CD14-positive monocyte (primary cell): ENCODE results near the gene PDE4D. TPM values are rescaled to one million over a fixed set of nuclear protein-coding genes. Genes with fewer than 3 reads are reported as not detected.

ENCODE experiments used
- DNase-seq, 3 donors: peaks; one replicate each; pipeline ENCODE4 v3.0.0-alpha.2; 2011 to 2022
- H2AFZ ChIP-seq: 2 replicates; pipeline ENCODE4 v1.6.0; 2012; ENCODE audit warnings: mild to moderate bottlenecking, low read depth, low read length, inconsistent platforms; ENCODE audit not compliant: insufficient read depth, poor library complexity, severe bottlenecking
- H3K27ac ChIP-seq, 2 donors: 1 replicate in 1 of 2; 2 replicates in 1 of 2; pipeline ENCODE4 v1.5.1; 2012 to 2013; ENCODE audit warnings: low read length in 2 of 2, control low read depth in 1 of 2, inconsistent platforms in 1 of 2, low read depth in 1 of 2, mild to moderate bottlenecking in 1 of 2
- H3K27me3 ChIP-seq, 2 donors: one replicate each; pipeline versions ENCODE4 v1.6.0 to v1.6.1; 2011 to 2013; ENCODE audit warnings: low read length in 2 of 2; ENCODE audit not compliant: control insufficient read depth in 2 of 2, insufficient read depth in 2 of 2
- H3K36me3 ChIP-seq, 2 donors: replicated peaks in 1 of 2; 1 replicate in 1 of 2; 2 replicates in 1 of 2; pipeline versions ENCODE4 v1.5.1 to v1.6.1; 2012 to 2013; ENCODE audit warnings: low read length in 2 of 2, control low read depth in 1 of 2, inconsistent platforms in 1 of 2, mild to moderate bottlenecking in 1 of 2; ENCODE audit not compliant: insufficient read depth in 2 of 2, control insufficient read depth in 1 of 2
- H3K4me1 ChIP-seq, 2 donors: 1 replicate in 1 of 2; 2 replicates in 1 of 2; pipeline versions ENCODE4 v1.5.1 to v1.6.1; 2012 to 2013; ENCODE audit warnings: low read length in 2 of 2, control low read depth in 1 of 2, inconsistent platforms in 1 of 2, mild to moderate bottlenecking in 1 of 2, moderate library complexity in 1 of 2; ENCODE audit not compliant: insufficient read depth in 2 of 2, control insufficient read depth in 1 of 2
- H3K4me2 ChIP-seq: replicated peaks from 2 replicates; pipeline ENCODE3; 2012; ENCODE audit warnings: low read length, moderate library complexity, mild to moderate bottlenecking; ENCODE audit not compliant: poor library complexity, severe bottlenecking; ENCODE audit errors: extremely low read depth
- H3K4me3 ChIP-seq, 3 experiments: fragments of 200-600 bp in 1 of 3; sonication (generic) in 1 of 3; replicated peaks in 1 of 3; 1 replicate in 2 of 3; 2 replicates in 1 of 3; pipeline ENCODE4 v1.5.1; 2011 to 2013; ENCODE audit warnings: low read length in 3 of 3, mild to moderate bottlenecking in 3 of 3, control low read depth in 2 of 3, low read depth in 2 of 3, inconsistent platforms in 1 of 3, moderate library complexity in 1 of 3
- H3K79me2 ChIP-seq: 2 replicates; pipeline ENCODE4 v1.6.0; 2012; ENCODE audit warnings: mild to moderate bottlenecking, control low read depth, inconsistent platforms, low read length, moderate library complexity; ENCODE audit not compliant: insufficient read depth
- H3K9ac ChIP-seq: 2 replicates; pipeline ENCODE4 v1.6.0; 2017; ENCODE audit warnings: low read length, mild to moderate bottlenecking; ENCODE audit not compliant: insufficient read depth, poor library complexity, severe bottlenecking
- H3K9me3 ChIP-seq, 2 donors: replicated peaks in 1 of 2; 1 replicate in 1 of 2; 2 replicates in 1 of 2; pipeline versions ENCODE4 v1.5.1 to v1.6.1; 2012 to 2013; ENCODE audit warnings: low read length in 2 of 2, control low read depth in 1 of 2; ENCODE audit not compliant: control insufficient read depth in 1 of 2, insufficient read depth in 1 of 2
- H4K20me1 ChIP-seq: 2 replicates; pipeline ENCODE4 v1.6.0; 2012; ENCODE audit warnings: mild to moderate bottlenecking, low read length, control low read depth, moderate library complexity; ENCODE audit not compliant: insufficient read depth
- H3K27ac Mint-ChIP-seq, 7 donors: one replicate each; pipeline ENCODE4 v1.8.0; 2020; ENCODE audit warnings: mild to moderate bottlenecking in 7 of 7, mixed read lengths in 7 of 7, moderate library complexity in 6 of 7, inconsistent platforms in 2 of 7
- H3K27me3 Mint-ChIP-seq, 3 donors: one replicate each; pipeline ENCODE4 v1.8.0; 2021 to 2022; ENCODE audit warnings: low read depth in 3 of 3, mild to moderate bottlenecking in 3 of 3, mixed read lengths in 3 of 3, moderate library complexity in 3 of 3, inconsistent platforms in 1 of 3
- H3K36me3 Mint-ChIP-seq, 2 donors: one replicate each; pipeline ENCODE4 v1.8.0; 2020; ENCODE audit warnings: mixed read lengths in 2 of 2, inconsistent platforms in 1 of 2, mild to moderate bottlenecking in 1 of 2
- H3K4me1 Mint-ChIP-seq: one replicate; pipeline ENCODE4 v1.8.0; 2020; ENCODE audit warnings: mild to moderate bottlenecking, mixed read lengths
- H3K4me3 Mint-ChIP-seq, 2 donors: one replicate each; pipeline ENCODE4 v1.8.0; 2020; ENCODE audit warnings: mild to moderate bottlenecking in 2 of 2, mixed read lengths in 2 of 2, moderate library complexity in 1 of 2
- H3K9me3 Mint-ChIP-seq, 7 donors: one replicate each; pipeline ENCODE4 v1.8.0; 2020 to 2022; ENCODE audit warnings: mixed read lengths in 7 of 7, mild to moderate bottlenecking in 6 of 7, moderate library complexity in 6 of 7, inconsistent platforms in 2 of 7
- WGBS: methylation state at CpG from one replicate; pipeline ENCODE4 v1.1.5; 2013; ENCODE audit warnings: missing lambda C conversion rate; ENCODE audit not compliant: insufficient coverage; 5-methylcytosine and 5-hydroxymethylcytosine counted together
- intact Hi-C, 2 donors: fragments of 100-400 bp; cut with micrococcal nuclease; formaldehyde crosslinking; loops; one replicate each; pipeline versions ENCODE4 v1.15.0 to v1.15.1; 2023
- polyA plus RNA-seq, 3 donors: library from polyadenylated mRNA; depleted of rRNA in 1 of 3; unstranded in 2 of 3; stranded (reverse) in 1 of 3; fragments of 300-500 nt in 2 of 3; fragments of >200 nt in 1 of 3; fragmentation: Illumina TruSeq in 2 of 3; gene quantifications; 1 replicate in 2 of 3; 2 replicates in 1 of 3; pipeline ENCODE4 v1.2.3, GENCODE V29; 2012 to 2021
- TF ChIP-seq, protein P1 (sequence below): fragments of 200-600 bp; IDR thresholded peaks from one replicate; pipeline ENCODE4 v1.8.0; 2022; ENCODE audit warnings: antibody characterized with exemption, mild to moderate bottlenecking

Gene PDE4D
- polyA plus RNA-seq, 3 donors = 1.9 to 3.4 (median 2.8) TPM

DNA sequence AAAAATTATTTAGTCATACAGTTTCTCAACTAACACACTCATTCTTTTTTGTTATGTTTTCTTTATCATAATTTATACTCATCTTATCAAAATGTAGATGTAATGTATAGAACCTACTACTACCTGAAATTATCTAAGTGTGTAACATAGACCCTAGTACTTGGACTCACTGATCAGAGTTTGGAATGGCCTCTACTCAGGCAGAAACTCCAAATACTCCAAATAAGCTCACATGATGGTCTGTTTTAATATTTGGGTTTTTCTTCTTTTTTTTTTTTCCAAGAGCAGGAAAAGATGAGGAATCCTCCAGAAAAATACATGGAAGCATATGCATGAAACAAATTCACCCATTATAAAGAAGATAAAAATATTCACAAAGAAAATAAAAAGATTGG, 126.3 kb downstream of the PDE4D start:
- Histone ChIP-seq H3K4me3 (no peak overlapping the region), H2AFZ (no peak overlapping the region), H3K79me2 (no peaks in the 10 kb centered on the region), H3K27me3 (peaks cover 18 to 30% of the 10 kb centered on the region in 2 donors), H4K20me1 (no peaks in the 10 kb centered on the region), H3K9me3 (no peaks in the 10 kb centered on the region), H3K27ac (no peak overlapping the region), H3K36me3 (no peaks in the 10 kb centered on the region), H3K9ac (no peak overlapping the region), H3K4me1 (peaks cover 6% of the 10 kb centered on the region in 2 donors), H3K4me2 (no peak overlapping the region)
- Mint-ChIP-seq H3K36me3 (peaks cover 5 to 9% of the 10 kb centered on the region in 2 donors), H3K9me3 (no peaks in the 10 kb centered on the region), H3K27me3 (peaks cover 25 to 27% (median 26%) of the 10 kb centered on the region in 3 donors), H3K4me3 (no peak overlapping the region), H3K4me1 (peaks cover 14% of the 10 kb centered on the region), H3K27ac (no peak overlapping the region)
- TF ChIP-seq, protein P1, sequence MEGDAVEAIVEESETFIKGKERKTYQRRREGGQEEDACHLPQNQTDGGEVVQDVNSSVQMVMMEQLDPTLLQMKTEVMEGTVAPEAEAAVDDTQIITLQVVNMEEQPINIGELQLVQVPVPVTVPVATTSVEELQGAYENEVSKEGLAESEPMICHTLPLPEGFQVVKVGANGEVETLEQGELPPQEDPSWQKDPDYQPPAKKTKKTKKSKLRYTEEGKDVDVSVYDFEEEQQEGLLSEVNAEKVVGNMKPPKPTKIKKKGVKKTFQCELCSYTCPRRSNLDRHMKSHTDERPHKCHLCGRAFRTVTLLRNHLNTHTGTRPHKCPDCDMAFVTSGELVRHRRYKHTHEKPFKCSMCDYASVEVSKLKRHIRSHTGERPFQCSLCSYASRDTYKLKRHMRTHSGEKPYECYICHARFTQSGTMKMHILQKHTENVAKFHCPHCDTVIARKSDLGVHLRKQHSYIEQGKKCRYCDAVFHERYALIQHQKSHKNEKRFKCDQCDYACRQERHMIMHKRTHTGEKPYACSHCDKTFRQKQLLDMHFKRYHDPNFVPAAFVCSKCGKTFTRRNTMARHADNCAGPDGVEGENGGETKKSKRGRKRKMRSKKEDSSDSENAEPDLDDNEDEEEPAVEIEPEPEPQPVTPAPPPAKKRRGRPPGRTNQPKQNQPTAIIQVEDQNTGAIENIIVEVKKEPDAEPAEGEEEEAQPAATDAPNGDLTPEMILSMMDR = no peak
- intact Hi-C loops = no loop called here
- no peak for DNase-seq

DNA sequence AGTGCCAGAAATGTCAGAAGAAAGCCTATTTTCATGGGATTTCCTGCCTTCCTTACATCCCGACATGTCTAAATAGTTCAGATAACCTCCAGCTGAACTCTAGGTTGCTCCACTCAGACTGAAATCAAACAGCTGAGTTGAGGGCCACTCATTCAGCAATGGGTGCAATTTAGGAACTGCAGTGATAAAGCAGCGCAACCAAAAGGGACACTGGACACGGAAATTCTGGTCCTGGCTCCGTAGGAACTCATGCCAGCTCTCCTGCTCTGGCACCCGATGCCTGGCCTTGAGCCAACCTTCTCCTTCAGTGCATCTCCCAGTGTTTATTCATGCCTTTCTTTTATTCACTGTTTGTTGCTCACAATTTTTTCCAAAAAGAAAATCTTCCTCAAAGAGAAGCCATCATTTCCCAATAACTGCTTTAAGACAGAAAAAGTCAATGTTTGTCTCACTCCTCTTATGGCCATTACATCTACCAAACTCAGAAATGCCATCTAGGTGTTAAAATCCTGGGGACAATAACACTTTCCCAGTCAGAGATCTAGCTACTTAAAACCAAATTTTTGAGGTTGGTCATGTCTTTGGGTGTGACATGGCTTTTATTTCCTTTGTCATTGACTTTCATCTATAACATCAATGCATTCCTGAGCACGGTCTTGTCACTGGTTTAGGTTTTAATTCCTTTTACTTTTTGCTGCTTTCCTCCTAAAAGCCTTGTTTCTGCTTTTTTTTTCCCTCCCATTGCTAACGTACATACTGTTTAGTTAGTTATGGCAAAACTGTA, 126.9 kb downstream of the PDE4D start:
- no peak overlapping the region for H3K9ac ChIP-seq
- peaks cover 5 to 9% of the 10 kb centered on the region in 2 donors for H3K36me3 Mint-ChIP-seq
- H3K4me3 ChIP-seq = no peak overlapping the region
- H4K20me1 ChIP-seq = no peaks in the 10 kb centered on the region
- no peaks in the 10 kb centered on the region for H3K9me3 ChIP-seq
- no peak overlapping the region for H3K4me2 ChIP-seq
- no peak overlapping the region for H2AFZ ChIP-seq
- H3K27me3 ChIP-seq = peaks cover 18 to 30% of the 10 kb centered on the region in 2 donors
- H3K79me2 ChIP-seq = no peaks in the 10 kb centered on the region
- no peak overlapping the region for H3K27ac ChIP-seq
- H3K4me1 Mint-ChIP-seq = peaks cover 14% of the 10 kb centered on the region
- intact Hi-C loops = no loop called here
- H3K27me3 Mint-ChIP-seq = peaks cover 25 to 27% (median 26%) of the 10 kb centered on the region in 3 donors
- no peaks in the 10 kb centered on the region for H3K36me3 ChIP-seq
- no peak overlapping the region for H3K27ac Mint-ChIP-seq
- peaks cover 6% of the 10 kb centered on the region in 2 donors for H3K4me1 ChIP-seq
- TF ChIP-seq, protein P1 = no peak
- no peak for DNase-seq
- H3K4me3 Mint-ChIP-seq = no peak overlapping the region
- WGBS = 86% methylated on average over 5 of the region's 7 CpGs
- no peaks in the 10 kb centered on the region for H3K9me3 Mint-ChIP-seq
